ES-I3 (cell line): ENCODE data around the gene PRKCZ.
"Not testable (repeated sequence)": the region's sequence is repeated elsewhere in the genome, so short reads cannot be mapped to it uniquely, and the experiment has no call there.

Experiments
- H3K36me3 ChIP-seq: 2 replicates; pipeline ENCODE4 v1.6.1; 2013; ENCODE audit warnings: mild to moderate bottlenecking, low read length, control low read depth, moderate library complexity; ENCODE audit not compliant: insufficient read depth
- H3K4me1 ChIP-seq: 2 replicates; pipeline ENCODE4 v1.6.1; 2013; ENCODE audit warnings: mild to moderate bottlenecking, control low read depth, low read length; ENCODE audit not compliant: insufficient read depth
- H3K9ac ChIP-seq: 2 replicates; pipeline ENCODE4 v1.6.1; 2013; ENCODE audit warnings: low read depth, mild to moderate bottlenecking, low read length, moderate library complexity
- H3K9me3 ChIP-seq: 2 replicates; pipeline ENCODE4 v1.6.1; 2013; ENCODE audit warnings: mild to moderate bottlenecking, low read length, moderate library complexity; ENCODE audit not compliant: control insufficient read depth, insufficient read depth

PRKCZ gene

DNA sequence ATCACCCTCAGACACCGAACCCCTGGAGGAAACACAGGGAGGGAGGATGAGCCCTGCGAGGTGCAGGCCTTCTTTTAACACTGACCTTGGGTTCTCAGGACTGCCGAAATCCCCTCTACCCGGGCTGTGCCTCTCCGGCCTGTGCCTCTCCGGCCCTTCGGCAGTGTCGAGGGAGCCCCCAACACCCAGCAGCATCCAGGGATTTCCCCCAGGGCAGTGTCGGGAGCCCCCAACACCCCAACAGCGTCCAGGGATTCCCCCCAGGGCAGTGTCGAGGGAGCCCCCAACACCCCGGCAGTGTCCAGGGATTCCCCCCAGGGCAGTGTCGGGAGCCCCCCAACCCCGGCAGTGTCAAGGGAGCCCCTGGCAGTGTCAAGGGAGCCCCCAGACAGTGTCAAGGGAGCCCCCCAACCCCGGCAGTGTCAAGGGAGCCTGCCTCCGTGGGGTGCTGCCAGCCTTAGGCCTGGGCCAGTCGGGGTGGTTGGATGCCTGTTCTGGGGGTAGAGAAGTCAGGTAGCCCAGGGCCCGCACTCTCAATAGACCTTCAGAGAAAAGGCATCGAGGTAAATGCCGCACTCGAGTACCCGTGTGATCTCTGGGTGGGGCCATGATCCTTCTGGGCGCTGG is 57.5 kb downstream of the PRKCZ start:
- no peaks in the 10 kb centered on the region; the same call in 1 of the 2 replicates for H3K4me1 ChIP-seq
- no peak overlapping the region for H3K9ac ChIP-seq

DNA sequence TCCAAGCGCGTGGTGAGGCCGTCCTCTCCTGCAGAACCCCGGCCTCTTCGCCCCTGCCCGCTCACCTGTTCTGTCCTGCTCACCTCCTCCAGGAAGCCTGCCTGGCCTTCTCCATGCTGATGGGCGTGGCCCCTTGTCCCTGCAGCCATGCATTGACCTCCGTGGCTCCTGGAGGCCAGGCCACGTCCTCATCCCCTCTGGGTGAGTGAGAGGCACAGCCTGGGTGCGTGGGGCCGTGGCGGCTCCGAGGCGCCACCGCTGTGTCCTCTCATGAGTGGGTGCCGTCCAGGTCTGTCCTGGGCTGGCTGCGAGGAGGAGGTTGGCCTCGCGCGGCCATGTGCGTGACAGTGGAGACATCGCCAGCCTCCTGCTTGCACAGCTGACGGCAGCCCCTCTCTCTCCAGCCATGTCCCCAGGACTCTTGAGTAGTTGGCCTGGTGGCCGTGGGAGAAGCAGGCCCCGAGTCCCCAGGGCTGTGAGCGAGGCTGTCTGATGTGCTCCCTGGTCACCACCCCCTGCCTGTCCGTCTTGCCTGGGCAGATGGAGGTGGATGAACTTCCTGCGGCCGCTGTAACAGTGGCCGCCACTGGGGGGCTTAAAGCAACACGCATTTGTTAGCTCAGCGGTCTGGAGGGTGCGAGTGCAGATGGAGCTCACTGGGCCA is 58.1 kb downstream of the PRKCZ start:
- H3K4me1 ChIP-seq: no peaks in the 10 kb centered on the region; the same call in 1 of the 2 replicates
- H3K9ac ChIP-seq: no peak overlapping the region
- H3K36me3 ChIP-seq: 0 out of 2 replicates have a peak, but pooled peaks cover 3% of the 10 kb centered on the region
- no peaks in the 10 kb centered on the region for H3K9me3 ChIP-seq

More for the DNA sequence above, 57.5 kb downstream of the PRKCZ start:
- Histone ChIP-seq H3K9me3 (no peaks in the 10 kb centered on the region), H3K36me3 (0 out of 2 replicates have a peak, but pooled peaks cover 3% of the 10 kb centered on the region)

DNA sequence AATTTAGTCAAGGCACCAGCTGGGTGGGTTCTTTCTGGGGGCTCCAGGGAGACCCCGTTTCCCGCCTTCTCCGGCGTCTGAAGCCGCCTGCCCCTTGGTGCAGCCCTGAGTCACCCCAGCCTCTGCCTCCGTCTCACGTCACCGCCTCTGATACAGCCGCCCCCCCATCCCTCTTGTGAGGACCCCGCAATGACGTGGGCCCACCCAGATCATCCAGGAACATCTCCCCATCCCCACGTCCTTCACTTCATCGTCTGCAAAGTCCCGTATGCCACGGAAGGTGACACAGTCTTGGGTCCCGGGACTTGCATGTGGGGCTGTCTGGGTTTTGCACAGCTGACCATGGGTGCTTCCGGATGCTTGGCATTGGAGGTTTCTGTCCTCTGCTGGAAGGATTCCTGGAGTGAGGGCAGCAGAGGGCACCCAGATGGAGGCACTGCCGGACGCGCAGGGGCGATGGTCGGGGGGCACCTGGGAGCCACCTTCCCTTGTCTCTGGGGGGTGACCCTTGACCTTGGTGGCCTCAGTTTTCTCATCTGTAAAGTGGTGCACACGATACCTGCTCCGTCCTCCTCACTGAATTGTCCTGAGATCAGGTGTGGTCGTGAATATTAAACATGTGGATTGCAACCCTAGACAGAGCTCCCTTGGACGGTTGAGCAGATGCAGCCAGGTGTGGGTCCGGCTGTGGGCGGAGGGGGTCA is 58.8 kb downstream of the PRKCZ start:
- H3K9me3 ChIP-seq: no peaks in the 10 kb centered on the region
- no peak overlapping the region for H3K9ac ChIP-seq
- 0 out of 2 replicates have a peak, but pooled peaks cover 3% of the 10 kb centered on the region for H3K36me3 ChIP-seq
- H3K4me1 ChIP-seq: no peaks in the 10 kb centered on the region; the same call in 1 of the 2 replicates

DNA sequence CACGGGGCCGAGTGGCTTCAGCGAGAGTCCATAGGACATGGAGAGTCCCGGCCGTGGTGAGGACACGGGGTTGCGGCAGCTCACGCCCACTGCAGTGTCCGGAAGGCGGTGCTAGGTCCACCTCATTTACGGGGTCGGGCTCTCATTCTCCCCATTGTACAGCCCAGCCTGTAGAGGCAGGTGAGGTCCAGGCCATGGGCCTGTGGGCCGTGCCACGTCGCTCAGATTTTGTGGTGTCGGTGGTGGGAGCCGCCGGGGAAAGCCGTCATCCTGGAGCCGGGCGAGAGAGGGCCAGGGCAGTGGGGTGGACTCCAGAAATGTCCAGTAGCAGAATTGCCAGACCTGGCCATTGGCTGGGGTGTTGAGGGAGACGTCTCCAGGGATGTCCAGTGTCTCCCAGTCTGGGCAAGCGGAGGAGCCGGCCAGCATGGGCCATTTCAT is 59.4 kb downstream of the PRKCZ start:
- H3K9ac ChIP-seq: no peak overlapping the region
- no peaks in the 10 kb centered on the region for H3K9me3 ChIP-seq
- no peaks in the 10 kb centered on the region; the same call in 1 of the 2 replicates for H3K4me1 ChIP-seq

DNA sequence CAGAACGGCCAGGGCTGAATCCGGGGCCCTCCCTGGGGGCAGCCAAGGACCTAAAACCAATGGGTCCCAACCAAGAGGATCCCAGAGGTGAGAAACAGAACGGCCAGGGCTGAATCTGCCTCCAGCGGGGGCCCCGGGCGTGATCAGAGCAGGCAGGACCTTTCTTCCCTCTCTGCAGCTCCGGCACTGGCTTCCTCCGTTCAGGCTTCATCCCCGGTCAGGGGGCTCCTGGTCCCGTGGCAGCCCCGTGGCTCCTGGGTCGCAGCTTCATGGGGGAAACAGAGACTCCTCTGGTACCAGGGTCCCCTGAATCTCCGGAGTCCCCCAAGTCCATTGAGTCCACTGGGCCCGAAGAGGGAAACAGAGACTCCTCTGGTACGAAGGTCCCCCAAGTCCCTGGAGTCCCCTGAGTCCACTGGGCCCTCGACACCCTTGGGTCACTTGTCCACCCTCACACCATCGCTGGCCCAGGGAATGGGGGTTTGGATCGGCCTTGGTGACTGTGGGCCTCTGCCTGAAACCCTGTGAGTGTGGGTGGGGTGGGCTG is 60.1 kb downstream of the PRKCZ start:
- 0 out of 2 replicates have a peak, but pooled peaks cover 3% of the 10 kb centered on the region for H3K36me3 ChIP-seq
- H3K9me3 ChIP-seq: no peaks in the 10 kb centered on the region
- no peak overlapping the region for H3K9ac ChIP-seq
- peaks cover 3% of the 10 kb centered on the region; the same call in 1 of the 2 replicates for H3K4me1 ChIP-seq

More for the DNA sequence above, 59.4 kb downstream of the PRKCZ start:
- 0 out of 2 replicates have a peak, but pooled peaks cover 3% of the 10 kb centered on the region for H3K36me3 ChIP-seq

DNA sequence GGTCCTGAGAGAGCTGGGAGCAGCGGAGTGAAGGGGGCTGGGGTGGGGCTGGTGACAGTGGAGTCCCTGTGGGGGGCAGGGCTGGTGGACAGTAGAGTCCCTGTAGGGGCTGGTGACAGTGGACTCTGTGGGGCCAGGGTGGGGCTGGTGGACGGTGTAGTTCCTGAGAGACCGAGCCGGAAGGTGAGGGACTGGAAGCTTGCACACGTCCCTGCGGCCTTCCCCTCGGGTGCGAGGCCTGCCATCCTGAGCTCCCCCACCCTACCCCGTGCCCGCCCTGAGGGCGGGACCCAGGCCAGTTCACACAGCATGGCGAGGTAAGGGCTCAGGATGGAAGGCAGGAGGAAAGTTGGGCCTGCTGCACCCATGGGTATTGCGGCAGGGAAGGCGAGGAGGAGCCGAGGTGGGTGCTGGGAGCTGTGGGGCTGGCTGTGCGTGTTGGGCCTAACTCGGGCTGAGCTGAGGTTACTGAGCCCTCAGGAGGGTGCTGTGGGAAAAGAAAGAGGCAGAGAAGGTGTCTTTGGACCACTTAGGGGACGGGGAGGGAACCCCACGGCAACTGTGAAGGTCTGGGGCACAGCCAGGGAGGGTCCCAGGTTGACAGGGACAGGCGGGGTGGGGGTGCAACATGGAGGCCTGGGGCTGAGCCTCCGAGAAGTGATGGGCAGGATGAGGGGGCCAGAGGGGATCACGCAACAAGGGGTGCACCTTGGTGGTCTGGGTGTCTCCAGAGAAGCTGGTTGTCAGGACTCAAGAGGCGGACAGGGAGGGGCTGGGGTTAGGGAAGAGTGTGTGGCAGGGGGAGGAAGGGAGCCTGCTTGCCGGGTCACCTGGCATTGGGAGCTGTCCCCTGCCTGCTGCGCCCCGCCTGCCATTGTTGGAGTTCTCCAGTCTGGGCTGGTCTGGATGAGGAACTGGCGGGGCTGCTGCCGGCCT is 60.8 kb downstream of the PRKCZ start:
- no peaks in the 10 kb centered on the region for H3K9me3 ChIP-seq
- H3K36me3 ChIP-seq: 0 out of 2 replicates have a peak, but pooled peaks cover 3% of the 10 kb centered on the region
- no peak overlapping the region for H3K9ac ChIP-seq
- peaks cover 9% of the 10 kb centered on the region; the same call in 1 of the 2 replicates for H3K4me1 ChIP-seq

DNA sequence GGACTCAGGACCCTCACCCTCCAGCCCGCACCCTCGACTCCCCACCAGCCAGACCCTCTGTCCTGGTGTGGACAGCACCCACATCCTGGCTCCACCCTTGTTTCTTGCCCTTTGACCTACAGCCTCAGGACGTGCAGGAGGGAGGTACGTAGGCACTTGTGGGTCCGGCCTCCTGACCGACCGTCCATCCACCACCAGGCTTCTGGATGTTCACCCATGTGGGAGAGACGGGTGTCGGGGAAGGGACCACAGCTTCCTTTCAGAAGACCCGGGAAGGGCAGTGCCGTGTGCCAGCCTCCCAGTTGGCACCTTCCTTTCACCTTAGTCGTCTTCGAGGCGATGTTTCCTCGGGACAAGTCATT is 61.4 kb downstream of the PRKCZ start:
- Histone ChIP-seq H3K9ac (no peak overlapping the region), H3K36me3 (0 out of 2 replicates have a peak, but pooled peaks cover 1% of the 10 kb centered on the region), H3K9me3 (no peaks in the 10 kb centered on the region), H3K4me1 (peaks cover 15% of the 10 kb centered on the region)

DNA sequence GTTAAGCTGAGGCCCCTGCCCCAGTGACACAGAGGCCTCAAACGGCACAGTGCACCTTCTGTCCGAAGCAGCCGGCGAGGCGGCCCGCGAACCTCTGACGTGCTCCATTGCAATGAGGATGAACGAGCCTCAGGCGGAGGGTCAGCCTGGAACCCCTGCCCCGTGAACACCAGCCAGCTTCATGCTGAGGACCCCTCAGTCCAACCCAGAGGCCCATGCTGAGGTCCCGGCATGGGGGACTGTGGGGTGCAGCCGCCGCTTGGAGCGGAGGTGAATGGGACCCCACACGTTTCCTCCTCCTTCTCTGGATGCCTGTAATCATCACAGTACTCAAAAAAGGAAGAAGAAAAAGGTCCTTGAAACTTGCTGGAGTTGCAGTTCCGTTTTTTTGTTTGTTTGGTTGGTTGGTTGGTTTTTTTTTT is 62.1 kb downstream of the PRKCZ start:
- H3K9ac ChIP-seq: no peak overlapping the region
- no peaks in the 10 kb centered on the region for H3K36me3 ChIP-seq
- peaks cover 17% of the 10 kb centered on the region for H3K4me1 ChIP-seq
- H3K9me3 ChIP-seq: no peaks in the 10 kb centered on the region

DNA sequence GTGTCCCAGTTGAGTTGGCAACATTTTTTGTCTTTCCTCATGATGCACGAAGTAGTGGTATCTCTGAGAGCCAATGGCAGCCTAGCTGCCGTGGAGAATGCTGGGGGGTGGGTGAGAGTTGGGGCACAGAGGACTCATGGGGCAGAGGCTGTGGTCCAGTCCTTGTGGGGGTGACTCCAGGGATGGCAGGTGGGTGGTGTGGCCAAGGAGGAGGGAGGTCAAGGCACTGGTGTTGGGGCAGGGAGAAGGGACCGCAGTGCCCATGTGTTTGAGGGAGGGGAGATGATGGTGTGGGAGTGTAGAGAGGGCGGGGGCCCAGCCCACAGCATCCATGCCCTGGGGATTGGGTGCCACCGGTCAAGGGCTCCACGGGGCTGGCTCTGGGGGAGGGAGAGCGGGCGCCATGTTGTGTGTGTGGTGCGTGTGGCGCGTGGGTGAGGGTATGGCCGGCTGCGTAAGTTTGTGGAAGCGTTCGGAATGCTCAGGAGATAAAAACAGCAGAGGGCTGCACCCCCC is 63.5 kb downstream of the PRKCZ start:
- Histone ChIP-seq H3K9ac (no peak overlapping the region), H3K9me3 (no peaks in the 10 kb centered on the region), H3K4me1 (peaks cover 17% of the 10 kb centered on the region), H3K36me3 (no peaks in the 10 kb centered on the region)

DNA sequence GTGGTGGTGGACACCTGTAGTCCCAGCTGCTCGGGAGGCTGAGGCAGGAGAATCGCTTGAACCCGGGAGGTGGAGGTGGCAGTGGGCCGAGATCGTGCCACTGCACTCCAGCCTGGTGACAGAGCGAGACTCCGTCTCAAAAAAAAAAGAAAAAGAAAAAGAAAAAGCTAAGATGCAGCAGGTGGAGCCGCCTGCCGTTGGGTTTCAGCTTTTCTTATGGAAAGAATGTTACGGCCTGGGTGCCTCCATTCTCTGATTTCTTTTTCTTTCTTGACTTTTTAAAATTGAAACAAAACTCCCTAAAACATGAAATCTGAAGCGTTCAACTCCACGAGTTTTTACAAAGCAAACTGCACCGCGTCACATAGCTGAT is 64.4 kb downstream of the PRKCZ start:
- not testable (repeated sequence) for H3K9me3 ChIP-seq, H3K9ac ChIP-seq, H3K36me3 ChIP-seq
- peaks cover 17% of the 10 kb centered on the region for H3K4me1 ChIP-seq

DNA sequence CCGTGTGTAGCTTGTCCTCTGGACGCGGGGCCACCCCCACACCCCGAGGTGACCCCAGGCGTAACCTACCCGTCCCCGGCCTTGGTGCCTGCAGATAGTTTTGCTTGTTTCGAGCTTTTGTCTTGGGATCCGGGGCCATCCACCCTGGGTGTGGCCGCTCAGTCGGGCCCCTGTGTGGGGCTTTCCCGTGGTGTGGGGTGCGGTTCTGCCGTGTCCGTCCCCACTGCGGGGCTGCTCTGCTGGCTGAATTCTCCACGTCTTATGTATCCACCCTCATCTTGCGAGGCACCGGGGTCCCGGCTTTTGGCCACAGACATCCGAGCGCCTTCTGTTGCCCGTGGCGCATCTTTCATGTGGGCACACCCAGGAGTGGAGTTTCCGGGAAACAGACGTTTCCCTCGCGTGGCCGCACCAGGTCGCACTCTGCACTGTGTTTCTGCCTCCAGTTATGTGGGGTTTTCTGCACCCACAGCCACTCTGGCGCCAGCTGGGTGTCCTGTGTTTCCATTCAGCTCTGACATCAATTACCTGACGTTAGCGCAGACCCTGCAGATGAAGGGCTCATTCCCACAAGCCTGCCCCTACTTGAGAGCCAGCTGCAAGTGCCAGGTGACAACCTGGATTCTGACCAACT is 64.9 kb downstream of the PRKCZ start:
- Histone ChIP-seq H3K9me3 (no peaks in the 10 kb centered on the region), H3K4me1 (peaks cover 17% of the 10 kb centered on the region), H3K9ac (no peak overlapping the region), H3K36me3 (no peaks in the 10 kb centered on the region)

DNA sequence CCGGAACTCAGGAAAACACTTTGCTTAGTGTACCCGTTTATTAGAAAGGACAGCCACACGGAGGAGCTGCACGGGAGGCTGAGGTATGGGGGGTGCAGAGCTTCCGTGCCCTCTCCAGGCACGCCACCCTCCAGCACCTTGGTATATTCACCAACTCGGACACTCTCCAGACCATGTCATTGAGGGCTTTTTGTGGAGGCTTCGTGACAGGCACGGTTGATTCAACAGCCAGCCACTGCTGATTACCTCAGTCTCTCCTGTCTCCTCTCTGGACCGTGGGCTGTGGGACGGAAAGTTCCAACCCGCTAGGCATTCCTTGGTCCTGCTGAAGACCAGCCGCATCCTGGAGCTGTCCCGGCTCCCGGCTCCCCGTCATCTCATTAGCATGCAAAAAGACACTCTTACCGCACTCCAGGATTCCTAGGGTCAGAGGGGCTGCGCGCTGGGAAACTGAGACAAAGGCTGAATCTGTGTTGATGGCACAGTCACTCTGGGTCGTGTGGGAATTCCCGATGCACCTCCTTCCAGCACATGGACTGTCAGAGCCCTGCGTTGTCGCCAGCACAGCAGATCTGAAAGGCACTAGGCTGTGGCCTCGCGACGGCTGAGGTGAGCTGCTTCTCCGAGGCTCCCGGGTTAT is 65.6 kb downstream of the PRKCZ start:
- Histone ChIP-seq H3K9me3 (no peaks in the 10 kb centered on the region), H3K36me3 (no peaks in the 10 kb centered on the region), H3K9ac (no peak overlapping the region), H3K4me1 (peaks cover 17% of the 10 kb centered on the region)

DNA sequence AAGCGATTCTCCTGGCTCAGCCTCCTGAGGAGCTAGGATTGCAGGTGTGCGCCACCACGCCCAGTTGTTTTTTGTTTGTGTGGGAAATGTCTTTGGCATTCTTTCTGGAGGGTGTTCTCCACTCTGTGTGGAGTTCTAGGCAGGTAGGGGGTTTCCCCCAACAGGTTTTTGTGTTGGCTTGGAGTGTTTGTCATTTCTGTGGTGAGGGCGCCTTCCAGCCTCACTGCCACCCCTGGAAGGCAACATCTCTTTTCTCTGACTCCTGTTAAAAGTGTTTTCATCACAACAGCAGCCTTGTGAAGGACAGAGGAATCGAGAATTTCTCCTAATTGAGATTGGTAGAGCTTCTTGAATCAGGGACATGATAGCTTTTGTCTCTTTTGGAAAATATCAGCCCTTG is 69.7 kb downstream of the PRKCZ start:
- no peaks in the 10 kb centered on the region for H3K9me3 ChIP-seq
- H3K4me1 ChIP-seq: peaks cover 17% of the 10 kb centered on the region
- no peaks in the 10 kb centered on the region for H3K36me3 ChIP-seq
- no peak overlapping the region for H3K9ac ChIP-seq
